ENCODE data around the gene CTSZ.

- TF ChIP-seq POLR2AphosphoS5 (IDR thresholded peaks at IDR 0.05; ENCODE audit: low read depth, low read length): no peak
- no peak for TF ChIP-seq TAF1 (IDR thresholded peaks at IDR 0.05; ENCODE audit: borderline replicate concordance, low read depth, low read length)
- TF ChIP-seq POLR2A (IDR thresholded peaks at IDR 0.05; ENCODE audit: low read depth, low read length): no peak
Measured at GRCh38 chr20:59014680-59015389, 7.8 kb upstream of the CTSZ start.

Measured in GM12892 (cell line).